Measurements from ENCODE around the gene FOXN3.

DNA sequence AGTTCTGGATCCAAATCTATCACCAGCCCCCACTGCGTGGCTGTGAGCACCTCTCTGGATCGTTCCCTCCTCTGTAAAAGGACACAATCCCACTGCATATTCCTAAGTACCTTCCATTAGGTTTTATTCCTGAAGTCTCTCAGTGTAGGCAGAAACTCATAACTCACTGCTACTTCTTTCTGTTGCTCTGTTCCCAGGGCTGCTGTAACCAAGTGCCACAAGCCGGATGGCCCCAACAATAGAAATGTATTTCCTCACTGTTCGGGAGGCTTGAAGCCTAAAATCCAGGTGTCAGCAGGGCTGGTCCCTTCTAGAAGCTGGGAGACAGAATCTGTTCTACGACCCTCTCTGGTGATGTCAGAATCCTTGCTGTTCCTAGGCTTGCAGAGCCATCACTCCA, 24.9 kb downstream of the FOXN3 start:
- TF ChIP-seq ZNF274 (IDR thresholded peaks at IDR 0.05; ENCODE audit: low read depth, low read length): no peak
- no peak for TF ChIP-seq YY1 (IDR thresholded peaks at IDR 0.05; ENCODE audit: insufficient read depth, insufficient read length)

Measured in NT2/D1 (cell line).